HepG2 (cell line): ENCODE data around the gene DCAF15. TPM values are rescaled to one million over a fixed set of nuclear protein-coding genes. Genes with fewer than 3 reads are reported as not detected.
A peak's percentile ranks its signal among the peaks of the same experiment; 100 is the strongest.

Source experiments
- JDP2 ChIP-seq: sonication (generic); formaldehyde crosslinking; IDR thresholded peaks from 2 replicates; pipeline ENCODE4 v1.8.1; 2022; ENCODE audit warnings: missing genetic modification reagents, borderline replicate concordance
- SETDB1 ChIP-seq: sonication (generic); formaldehyde crosslinking; IDR thresholded peaks from 2 replicates; pipeline ENCODE4 v1.5.1; 2020; ENCODE audit warnings: missing genetic modification reagents, mild to moderate bottlenecking, borderline replicate concordance
- SP2 ChIP-seq: sonication (generic); formaldehyde crosslinking; IDR thresholded peaks from 2 replicates; pipeline ENCODE4 v1.5.1; 2020; ENCODE audit warnings: mild to moderate bottlenecking, missing genetic modification reagents
- SRF ChIP-seq: IDR thresholded peaks from 2 replicates; pipeline ENCODE4 v1.6.1; 2011; ENCODE audit warnings: mild to moderate bottlenecking, low read depth, low read length, moderate library complexity
- ZNF160 ChIP-seq: sonication (generic); formaldehyde crosslinking; IDR thresholded peaks from 2 replicates; pipeline ENCODE4 v1.8.0; 2022; ENCODE audit warnings: mild to moderate bottlenecking, inconsistent platforms, missing genetic modification reagents
- ZNF546 ChIP-seq: sonication (generic); formaldehyde crosslinking; conservative IDR thresholded peaks from 2 replicates; pipeline ENCODE4 v1.8.1; 2023; ENCODE audit warnings: mild to moderate bottlenecking, missing genetic modification reagents
- ZNF558 ChIP-seq: sonication (generic); formaldehyde crosslinking; IDR thresholded peaks from 2 replicates; pipeline ENCODE4 v1.9.0; 2022; ENCODE audit warnings: mild to moderate bottlenecking, missing genetic modification reagents, borderline replicate concordance
- ZNF562 ChIP-seq: sonication (generic); formaldehyde crosslinking; IDR thresholded peaks from 2 replicates; pipeline ENCODE4 v1.8.0; 2022; ENCODE audit warnings: missing genetic modification reagents, borderline replicate concordance
- polyA plus RNA-seq, 8 experiments: library from polyadenylated mRNA; depleted of rRNA in 3 of 8; stranded (reverse) in 7 of 8; unstranded in 1 of 8; fragments of >200 nt; fragmentation: Illumina TruSeq in 4 of 8; extraction: Trizol in 4 of 8; gene quantifications; 2 replicates each; pipeline versions ENCODE4 v1.2.1 to v1.2.3, GENCODE V29; 2011 to 2016; ENCODE audit warnings: low read depth in 4 of 8, missing spikeins in 1 of 8, mixed read lengths in 1 of 8; ENCODE audit not compliant: insufficient read depth in 1 of 8
- total RNA-seq, 5 experiments: library from RNA; depleted of rRNA; stranded (reverse); fragments of >200 nt; fragmentation: Illumina TruSeq; extraction: Trizol; gene quantifications; 2 replicates each; pipeline ENCODE4 v1.2.3, GENCODE V29; 2016; ENCODE audit warnings: low read depth in 1 of 5
- TF ChIP-seq, protein P1 (sequence below): sonication (generic); formaldehyde crosslinking; IDR thresholded peaks from one replicate; pipeline ENCODE4 v1.5.1; 2020; ENCODE audit warnings: mild to moderate bottlenecking, missing genetic modification reagents; ENCODE audit errors: not compliant biosample characterization
- TF ChIP-seq, protein P2 (sequence below): sonication (generic); formaldehyde crosslinking; IDR thresholded peaks from 2 replicates; pipeline ENCODE4 v1.8.1; 2023; ENCODE audit warnings: mild to moderate bottlenecking, missing genetic modification reagents
- TF ChIP-seq, protein P3 (sequence below): sonication (generic); formaldehyde crosslinking; IDR thresholded peaks from 2 replicates; pipeline ENCODE4 v1.5.0; 2020; ENCODE audit warnings: missing genetic modification reagents, mild to moderate bottlenecking, borderline replicate concordance
- TF ChIP-seq, protein P4 (sequence below): sonication (generic); formaldehyde crosslinking; IDR thresholded peaks from 2 replicates; pipeline ENCODE4 v1.4.0; 2020; ENCODE audit warnings: missing genetic modification reagents, borderline replicate concordance

The DCAF15 gene
- total and polyA plus RNA-seq, 2 of the 13 experiments (the other 11 are each of a cell fraction or from before 2014, with no cell fraction given), result 13.6 to 14.0 TPM

DNA sequence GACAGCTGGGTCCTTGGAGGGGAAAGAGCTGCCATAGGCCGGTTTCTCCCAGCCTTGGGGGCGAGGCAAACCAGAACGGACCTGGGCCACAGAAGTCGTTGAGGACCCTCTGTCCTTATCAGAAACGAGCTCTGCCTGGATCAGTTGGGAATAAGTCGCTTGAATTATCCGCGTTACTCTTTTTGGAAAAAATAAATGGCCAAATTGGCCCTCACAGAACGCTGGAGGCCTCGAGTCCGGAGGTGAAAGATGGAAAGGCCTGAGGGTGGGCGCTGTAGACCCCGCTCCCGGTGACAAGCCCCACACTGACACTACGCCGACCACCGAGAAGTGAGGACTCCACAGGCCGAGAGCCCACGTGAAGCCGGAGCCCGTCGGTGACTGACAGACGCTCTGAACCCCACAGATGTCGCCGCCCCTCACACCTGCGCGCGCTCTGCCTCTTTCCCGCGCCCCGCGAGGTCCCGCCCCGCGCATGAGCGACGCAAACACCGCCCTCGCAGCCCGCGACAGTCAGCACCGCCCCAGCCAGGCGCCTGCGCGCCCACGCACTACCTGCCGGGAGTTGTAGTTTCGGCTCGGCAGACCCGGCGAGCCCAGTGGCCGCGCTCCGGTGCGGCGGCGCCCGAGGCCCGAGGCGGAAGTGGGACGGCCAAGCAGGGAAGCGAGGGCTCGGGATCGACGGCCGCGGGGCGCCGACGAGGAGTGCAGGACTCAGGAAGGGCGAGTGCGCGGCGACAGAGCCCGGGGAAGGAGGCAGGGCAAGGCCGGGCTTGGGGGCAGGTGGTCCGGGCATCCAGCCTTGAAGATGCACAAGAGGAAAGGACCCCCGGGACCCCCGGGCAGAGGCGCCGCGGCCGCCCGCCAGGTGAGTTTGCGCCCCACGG is 46.4 kb upstream of the DCAF15 start, which contains the start of the genes BRME1 and CC2D1A (continued):
- TF ChIP-seq, protein P1, sequence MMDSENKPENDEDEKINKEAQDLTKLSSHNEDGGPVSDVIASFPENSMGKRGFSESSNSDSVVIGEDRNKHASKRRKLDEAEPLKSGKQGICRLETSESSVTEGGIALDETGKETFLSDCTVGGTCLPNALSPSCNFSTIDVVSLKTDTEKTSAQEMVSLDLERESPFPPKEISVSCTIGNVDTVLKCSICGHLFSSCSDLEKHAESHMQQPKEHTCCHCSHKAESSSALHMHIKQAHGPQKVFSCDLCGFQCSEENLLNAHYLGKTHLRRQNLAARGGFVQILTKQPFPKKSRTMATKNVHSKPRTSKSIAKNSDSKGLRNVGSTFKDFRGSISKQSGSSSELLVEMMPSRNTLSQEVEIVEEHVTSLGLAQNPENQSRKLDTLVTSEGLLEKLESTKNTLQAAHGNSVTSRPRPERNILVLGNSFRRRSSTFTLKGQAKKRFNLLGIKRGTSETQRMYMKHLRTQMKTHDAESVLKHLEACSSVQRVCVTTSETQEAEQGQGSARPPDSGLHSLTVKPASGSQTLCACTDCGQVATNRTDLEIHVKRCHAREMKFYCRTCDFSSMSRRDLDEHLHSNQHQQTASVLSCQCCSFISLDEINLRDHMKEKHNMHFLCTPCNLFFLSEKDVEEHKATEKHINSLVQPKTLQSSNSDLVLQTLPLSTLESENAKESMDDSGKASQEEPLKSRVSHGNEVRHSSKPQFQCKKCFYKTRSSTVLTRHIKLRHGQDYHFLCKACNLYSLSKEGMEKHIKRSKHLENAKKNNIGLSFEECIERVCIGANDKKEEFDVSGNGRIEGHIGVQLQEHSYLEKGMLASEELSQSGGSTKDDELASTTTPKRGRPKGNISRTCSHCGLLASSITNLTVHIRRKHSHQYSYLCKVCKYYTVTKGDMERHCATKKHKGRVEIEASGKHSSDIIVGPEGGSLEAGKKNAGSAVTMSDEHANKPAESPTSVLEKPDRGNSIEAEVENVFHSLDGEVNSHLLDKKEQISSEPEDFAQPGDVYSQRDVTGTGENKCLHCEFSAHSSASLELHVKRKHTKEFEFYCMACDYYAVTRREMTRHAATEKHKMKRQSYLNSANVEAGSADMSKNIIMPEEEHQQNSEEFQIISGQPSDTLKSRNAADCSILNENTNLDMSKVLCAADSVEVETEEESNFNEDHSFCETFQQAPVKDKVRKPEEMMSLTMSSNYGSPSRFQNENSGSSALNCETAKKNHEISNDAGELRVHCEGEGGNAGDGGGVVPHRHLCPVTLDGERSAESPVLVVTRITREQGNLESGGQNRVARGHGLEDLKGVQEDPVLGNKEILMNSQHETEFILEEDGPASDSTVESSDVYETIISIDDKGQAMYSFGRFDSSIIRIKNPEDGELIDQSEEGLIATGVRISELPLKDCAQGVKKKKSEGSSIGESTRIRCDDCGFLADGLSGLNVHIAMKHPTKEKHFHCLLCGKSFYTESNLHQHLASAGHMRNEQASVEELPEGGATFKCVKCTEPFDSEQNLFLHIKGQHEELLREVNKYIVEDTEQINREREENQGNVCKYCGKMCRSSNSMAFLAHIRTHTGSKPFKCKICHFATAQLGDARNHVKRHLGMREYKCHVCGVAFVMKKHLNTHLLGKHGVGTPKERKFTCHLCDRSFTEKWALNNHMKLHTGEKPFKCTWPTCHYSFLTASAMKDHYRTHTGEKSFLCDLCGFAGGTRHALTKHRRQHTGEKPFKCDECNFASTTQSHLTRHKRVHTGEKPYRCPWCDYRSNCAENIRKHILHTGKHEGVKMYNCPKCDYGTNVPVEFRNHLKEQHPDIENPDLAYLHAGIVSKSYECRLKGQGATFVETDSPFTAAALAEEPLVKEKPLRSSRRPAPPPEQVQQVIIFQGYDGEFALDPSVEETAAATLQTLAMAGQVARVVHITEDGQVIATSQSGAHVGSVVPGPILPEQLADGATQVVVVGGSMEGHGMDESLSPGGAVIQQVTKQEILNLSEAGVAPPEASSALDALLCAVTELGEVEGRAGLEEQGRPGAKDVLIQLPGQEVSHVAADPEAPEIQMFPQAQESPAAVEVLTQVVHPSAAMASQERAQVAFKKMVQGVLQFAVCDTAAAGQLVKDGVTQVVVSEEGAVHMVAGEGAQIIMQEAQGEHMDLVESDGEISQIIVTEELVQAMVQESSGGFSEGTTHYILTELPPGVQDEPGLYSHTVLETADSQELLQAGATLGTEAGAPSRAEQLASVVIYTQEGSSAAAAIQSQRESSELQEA, result no peak
- no peak for TF ChIP-seq ZNF562 (CRISPR knock-in tag)
- TF ChIP-seq, protein P2, sequence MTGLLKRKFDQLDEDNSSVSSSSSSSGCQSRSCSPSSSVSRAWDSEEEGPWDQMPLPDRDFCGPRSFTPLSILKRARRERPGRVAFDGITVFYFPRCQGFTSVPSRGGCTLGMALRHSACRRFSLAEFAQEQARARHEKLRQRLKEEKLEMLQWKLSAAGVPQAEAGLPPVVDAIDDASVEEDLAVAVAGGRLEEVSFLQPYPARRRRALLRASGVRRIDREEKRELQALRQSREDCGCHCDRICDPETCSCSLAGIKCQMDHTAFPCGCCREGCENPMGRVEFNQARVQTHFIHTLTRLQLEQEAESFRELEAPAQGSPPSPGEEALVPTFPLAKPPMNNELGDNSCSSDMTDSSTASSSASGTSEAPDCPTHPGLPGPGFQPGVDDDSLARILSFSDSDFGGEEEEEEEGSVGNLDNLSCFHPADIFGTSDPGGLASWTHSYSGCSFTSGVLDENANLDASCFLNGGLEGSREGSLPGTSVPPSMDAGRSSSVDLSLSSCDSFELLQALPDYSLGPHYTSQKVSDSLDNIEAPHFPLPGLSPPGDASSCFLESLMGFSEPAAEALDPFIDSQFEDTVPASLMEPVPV (CRISPR knock-in tag), result peak; percentile 43; the same call in 1 of the 2 replicates
- TF ChIP-seq SP2 (CRISPR knock-in tag), result peak; percentile 77
- TF ChIP-seq JDP2 (CRISPR knock-in tag), result no peak
- TF ChIP-seq SETDB1, result no peak
- TF ChIP-seq, protein P3, sequence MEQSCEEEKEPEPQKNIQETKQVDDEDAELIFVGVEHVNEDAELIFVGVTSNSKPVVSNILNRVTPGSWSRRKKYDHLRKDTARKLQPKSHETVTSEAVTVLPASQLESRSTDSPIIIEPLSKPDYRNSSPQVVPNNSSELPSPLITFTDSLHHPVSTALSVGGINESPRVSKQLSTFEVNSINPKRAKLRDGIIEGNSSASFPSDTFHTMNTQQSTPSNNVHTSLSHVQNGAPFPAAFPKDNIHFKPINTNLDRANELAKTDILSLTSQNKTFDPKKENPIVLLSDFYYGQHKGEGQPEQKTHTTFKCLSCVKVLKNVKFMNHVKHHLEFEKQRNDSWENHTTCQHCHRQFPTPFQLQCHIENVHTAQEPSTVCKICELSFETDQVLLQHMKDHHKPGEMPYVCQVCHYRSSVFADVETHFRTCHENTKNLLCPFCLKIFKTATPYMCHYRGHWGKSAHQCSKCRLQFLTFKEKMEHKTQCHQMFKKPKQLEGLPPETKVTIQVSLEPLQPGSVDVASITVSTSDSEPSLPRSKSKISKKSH (CRISPR knock-in tag), result peak; percentile 82; the same call in 1 of the 2 replicates
- no peak; the same call in 1 of the 2 replicates for TF ChIP-seq ZNF558 (CRISPR knock-in tag)
- TF ChIP-seq, protein P4, sequence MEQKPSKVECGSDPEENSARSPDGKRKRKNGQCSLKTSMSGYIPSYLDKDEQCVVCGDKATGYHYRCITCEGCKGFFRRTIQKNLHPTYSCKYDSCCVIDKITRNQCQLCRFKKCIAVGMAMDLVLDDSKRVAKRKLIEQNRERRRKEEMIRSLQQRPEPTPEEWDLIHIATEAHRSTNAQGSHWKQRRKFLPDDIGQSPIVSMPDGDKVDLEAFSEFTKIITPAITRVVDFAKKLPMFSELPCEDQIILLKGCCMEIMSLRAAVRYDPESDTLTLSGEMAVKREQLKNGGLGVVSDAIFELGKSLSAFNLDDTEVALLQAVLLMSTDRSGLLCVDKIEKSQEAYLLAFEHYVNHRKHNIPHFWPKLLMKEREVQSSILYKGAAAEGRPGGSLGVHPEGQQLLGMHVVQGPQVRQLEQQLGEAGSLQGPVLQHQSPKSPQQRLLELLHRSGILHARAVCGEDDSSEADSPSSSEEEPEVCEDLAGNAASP (CRISPR knock-in tag), result 0 out of 2 replicates have a peak, but pooled peaks have one; percentile 36
- TF ChIP-seq SRF, result no peak
- TF ChIP-seq ZNF160, result 0 out of 2 replicates have a peak, but pooled peaks have one; percentile 55
- peak; percentile 95 for TF ChIP-seq ZNF546 (CRISPR knock-in tag)
